Measurements from ENCODE around the gene DDX1. TPM values are rescaled to one million over a fixed set of nuclear protein-coding genes. Genes with fewer than 3 reads are reported as not detected.

Gene DDX1
- total and polyA plus RNA-seq, 9 of the 15 experiments (the other 6 are each of a cell fraction or from before 2014, with no cell fraction given), result 116 to 277 (median 232) TPM

DNA sequence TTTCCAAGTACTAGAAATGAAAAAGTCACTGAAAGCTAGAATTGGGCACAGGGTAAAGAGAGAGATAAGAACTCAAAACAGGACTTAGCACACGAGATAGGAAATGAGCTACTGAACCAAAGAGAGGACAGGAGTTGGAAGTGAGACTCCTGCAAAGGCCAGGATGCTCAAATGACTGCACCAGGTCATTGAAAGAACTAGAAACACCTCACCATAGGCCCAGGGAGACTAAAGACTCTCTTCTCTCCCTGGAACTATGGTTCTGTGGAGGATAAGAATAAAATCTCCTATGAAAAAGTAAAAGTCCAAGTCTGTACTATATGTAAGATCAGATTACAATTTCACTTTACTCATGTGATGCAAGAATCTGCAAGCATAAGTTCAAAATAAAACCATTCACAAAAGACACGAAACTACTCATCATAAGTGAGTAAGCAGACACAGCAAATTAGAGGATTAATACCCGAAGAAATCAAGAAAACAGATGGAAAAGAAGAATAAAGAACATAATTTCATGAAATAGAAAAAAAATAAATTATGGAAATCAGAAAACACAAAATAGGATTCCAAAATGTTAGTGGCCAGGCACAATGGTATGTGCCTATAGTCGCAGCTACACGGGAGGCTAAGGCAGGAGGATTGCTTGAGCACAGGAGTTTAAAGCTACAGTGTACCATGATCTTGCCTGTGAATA lies 37.0 kb upstream of the DDX1 start (continued):
- TF ChIP-seq, protein P1, sequence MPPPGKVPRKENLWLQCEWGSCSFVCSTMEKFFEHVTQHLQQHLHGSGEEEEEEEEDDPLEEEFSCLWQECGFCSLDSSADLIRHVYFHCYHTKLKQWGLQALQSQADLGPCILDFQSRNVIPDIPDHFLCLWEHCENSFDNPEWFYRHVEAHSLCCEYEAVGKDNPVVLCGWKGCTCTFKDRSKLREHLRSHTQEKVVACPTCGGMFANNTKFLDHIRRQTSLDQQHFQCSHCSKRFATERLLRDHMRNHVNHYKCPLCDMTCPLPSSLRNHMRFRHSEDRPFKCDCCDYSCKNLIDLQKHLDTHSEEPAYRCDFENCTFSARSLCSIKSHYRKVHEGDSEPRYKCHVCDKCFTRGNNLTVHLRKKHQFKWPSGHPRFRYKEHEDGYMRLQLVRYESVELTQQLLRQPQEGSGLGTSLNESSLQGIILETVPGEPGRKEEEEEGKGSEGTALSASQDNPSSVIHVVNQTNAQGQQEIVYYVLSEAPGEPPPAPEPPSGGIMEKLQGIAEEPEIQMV (tag; conservative IDR thresholded peaks at IDR 0.05; ENCODE audit: low read depth), result peak; percentile 81
- TF ChIP-seq STAT6 (CRISPR knock-in tag; IDR thresholded peaks at IDR 0.05) (no peak), SIX5 (IDR thresholded peaks at IDR 0.05; ENCODE audit: borderline replicate concordance in 1 of 2, insufficient read depth in 1 of 2, low read depth in 1 of 2, low read length in 2 of 2) (no peak), BACH1 (tag; IDR thresholded peaks at IDR 0.05) (peak; percentile 54), STAT5B (CRISPR knock-in tag; IDR thresholded peaks at IDR 0.05) (no peak), RFX1 (IDR thresholded peaks at IDR 0.05) (0 out of 2 replicates have a peak, but pooled peaks have one; percentile 8), MIER1 (IDR thresholded peaks at IDR 0.05; ENCODE audit: low read depth) (peak; percentile 89)
- TF ChIP-seq, protein P2, sequence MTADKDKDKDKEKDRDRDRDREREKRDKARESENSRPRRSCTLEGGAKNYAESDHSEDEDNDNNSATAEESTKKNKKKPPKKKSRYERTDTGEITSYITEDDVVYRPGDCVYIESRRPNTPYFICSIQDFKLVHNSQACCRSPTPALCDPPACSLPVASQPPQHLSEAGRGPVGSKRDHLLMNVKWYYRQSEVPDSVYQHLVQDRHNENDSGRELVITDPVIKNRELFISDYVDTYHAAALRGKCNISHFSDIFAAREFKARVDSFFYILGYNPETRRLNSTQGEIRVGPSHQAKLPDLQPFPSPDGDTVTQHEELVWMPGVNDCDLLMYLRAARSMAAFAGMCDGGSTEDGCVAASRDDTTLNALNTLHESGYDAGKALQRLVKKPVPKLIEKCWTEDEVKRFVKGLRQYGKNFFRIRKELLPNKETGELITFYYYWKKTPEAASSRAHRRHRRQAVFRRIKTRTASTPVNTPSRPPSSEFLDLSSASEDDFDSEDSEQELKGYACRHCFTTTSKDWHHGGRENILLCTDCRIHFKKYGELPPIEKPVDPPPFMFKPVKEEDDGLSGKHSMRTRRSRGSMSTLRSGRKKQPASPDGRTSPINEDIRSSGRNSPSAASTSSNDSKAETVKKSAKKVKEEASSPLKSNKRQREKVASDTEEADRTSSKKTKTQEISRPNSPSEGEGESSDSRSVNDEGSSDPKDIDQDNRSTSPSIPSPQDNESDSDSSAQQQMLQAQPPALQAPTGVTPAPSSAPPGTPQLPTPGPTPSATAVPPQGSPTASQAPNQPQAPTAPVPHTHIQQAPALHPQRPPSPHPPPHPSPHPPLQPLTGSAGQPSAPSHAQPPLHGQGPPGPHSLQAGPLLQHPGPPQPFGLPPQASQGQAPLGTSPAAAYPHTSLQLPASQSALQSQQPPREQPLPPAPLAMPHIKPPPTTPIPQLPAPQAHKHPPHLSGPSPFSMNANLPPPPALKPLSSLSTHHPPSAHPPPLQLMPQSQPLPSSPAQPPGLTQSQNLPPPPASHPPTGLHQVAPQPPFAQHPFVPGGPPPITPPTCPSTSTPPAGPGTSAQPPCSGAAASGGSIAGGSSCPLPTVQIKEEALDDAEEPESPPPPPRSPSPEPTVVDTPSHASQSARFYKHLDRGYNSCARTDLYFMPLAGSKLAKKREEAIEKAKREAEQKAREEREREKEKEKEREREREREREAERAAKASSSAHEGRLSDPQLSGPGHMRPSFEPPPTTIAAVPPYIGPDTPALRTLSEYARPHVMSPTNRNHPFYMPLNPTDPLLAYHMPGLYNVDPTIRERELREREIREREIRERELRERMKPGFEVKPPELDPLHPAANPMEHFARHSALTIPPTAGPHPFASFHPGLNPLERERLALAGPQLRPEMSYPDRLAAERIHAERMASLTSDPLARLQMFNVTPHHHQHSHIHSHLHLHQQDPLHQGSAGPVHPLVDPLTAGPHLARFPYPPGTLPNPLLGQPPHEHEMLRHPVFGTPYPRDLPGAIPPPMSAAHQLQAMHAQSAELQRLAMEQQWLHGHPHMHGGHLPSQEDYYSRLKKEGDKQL (CRISPR knock-in tag; IDR thresholded peaks at IDR 0.05; ENCODE audit: borderline replicate concordance), result no peak

Measured in K562 (cell line).